Sciatic nerve (tissue), 1 donor: ENCODE measurements around the gene DSC1. TPM values are rescaled to one million over a fixed set of nuclear protein-coding genes. Genes with fewer than 3 reads are reported as not detected.

ENCODE experiments used
- total RNA-seq: library from RNA; stranded (reverse); fragmentation: NEBNext Ultra II Directional; extraction: Animal tissue kit (Norgen Biotek cat#: 25700); gene quantifications from one replicate; pipeline ENCODE4 v1.2.1, GENCODE V29; 2021
- donor health status: DM: no; HTN: no; CAD: no.

Gene DSC1
- total RNA-seq, 1 donor from 2014 or later = not detected

Other genes starting within 250 kb of the DSC1 start
- gene DSC3, start 120.1 kb downstream of the DSC1 start, total RNA-seq = 2.9 TPM
- gene DSC2, start 60.4 kb downstream of the DSC1 start, total RNA-seq = 7.4 TPM
- 0.04 TPM for gene DSG1, start 155.3 kb upstream of the DSC1 start, total RNA-seq
- gene DSG4, start 213.9 kb upstream of the DSC1 start, total RNA-seq = not detected